Left renal pelvis (tissue), 4 donors: ENCODE measurements around the gene CDCA3. TPM values are rescaled to one million over a fixed set of nuclear protein-coding genes. Genes with fewer than 3 reads are reported as not detected.

Experiments
- DNase-seq, 4 donors: peaks; one replicate each; pipeline ENCODE4 v3.0.0-alpha.2; 2013; ENCODE audit warnings: low read depth in 4 of 4, low spot score in 3 of 4
- polyA plus RNA-seq, 4 donors: library from polyadenylated mRNA; unstranded; fragments of 120-200 nt; gene quantifications; one replicate each; pipeline ENCODE4 v1.2.1, GENCODE V29; 2013; ENCODE audit not compliant: insufficient read length in 4 of 4

Gene CDCA3
- polyA plus RNA-seq, 4 donors, result 26.1 to 31.9 (median 27.9) TPM

GRCh38 chr12:6855322-6855721 is 4.2 kb upstream of the CDCA3 start:
- DNase-seq, result no peak

- DNase-seq, result no peak
Observed at GRCh38 chr12:6854036-6854435, 3.0 kb upstream of the CDCA3 start.

GRCh38 chr12:6853626-6854025 is 2.5 kb upstream of the CDCA3 start:
- DNase-seq, result no peak

- no peak for DNase-seq
Observed at GRCh38 chr12:6852651-6853354, 1.7 kb upstream of the CDCA3 start.

DNA sequence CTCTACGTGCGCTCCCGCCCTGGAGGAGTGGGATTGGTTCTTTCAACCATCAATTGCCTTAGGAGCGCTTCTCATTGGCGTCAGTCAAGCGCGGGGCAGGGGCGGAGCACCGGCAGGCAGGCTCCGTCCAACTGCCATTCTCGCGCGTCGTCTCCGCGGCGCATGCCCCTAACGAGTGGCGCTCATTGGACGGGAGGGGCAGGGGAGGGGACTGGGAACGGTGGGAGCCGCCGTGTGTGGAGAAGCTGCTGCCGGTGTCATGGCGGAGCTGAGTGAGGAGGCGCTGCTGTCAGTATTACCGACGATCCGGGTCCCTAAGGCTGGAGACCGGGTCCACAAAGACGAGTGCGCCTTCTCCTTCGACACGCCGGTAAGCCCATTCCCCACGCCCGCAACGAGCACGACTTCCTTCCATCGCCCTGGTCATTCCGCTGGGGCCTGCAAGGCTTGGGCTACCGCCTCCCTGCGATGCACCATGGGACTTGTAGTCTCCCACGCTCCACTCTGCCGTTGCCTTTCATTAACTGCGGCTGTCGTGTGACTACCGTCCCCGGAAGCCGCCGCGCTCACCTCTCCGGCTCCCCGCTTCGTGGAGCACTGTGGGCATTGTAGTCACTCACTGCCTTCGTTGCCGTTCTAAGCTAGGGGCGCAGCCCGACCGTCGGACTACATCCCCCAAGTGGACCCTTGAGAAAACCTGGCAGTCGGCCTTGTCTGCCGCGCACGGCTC is 1.0 kb upstream of the CDCA3 start, which contains the start of gene USP5:
Gene USP5 (plus strand): TSS at position 230 of the 730 bp plus-strand sequence. CDS start 30 bp downstream, at position 260.
- DNase-seq, result peak; percentile 98 to 99 (median 99)

DNA sequence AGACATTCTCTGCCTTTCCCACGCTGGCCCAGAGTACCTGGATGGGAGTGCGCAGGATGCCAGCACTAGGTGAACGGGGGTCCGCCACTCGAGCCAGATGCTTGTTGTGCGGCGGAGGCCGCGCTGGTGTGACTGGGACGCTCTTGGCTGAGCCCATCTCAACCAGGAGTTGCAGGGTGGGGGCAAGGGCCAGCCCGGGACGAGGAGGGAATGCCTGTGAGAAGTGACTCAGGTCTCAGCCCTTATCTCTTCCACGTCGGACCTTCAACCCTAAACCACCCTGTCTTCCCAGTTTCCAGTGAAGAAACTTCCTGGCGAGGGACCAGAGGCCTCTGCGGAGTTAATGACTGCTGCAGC is 312 bp downstream of the CDCA3 start:
- DNase-seq, result no peak

- DNase-seq, result no peak
Observed at GRCh38 chr12:6849976-6850560, 1.0 kb downstream of the CDCA3 start.

DNA sequence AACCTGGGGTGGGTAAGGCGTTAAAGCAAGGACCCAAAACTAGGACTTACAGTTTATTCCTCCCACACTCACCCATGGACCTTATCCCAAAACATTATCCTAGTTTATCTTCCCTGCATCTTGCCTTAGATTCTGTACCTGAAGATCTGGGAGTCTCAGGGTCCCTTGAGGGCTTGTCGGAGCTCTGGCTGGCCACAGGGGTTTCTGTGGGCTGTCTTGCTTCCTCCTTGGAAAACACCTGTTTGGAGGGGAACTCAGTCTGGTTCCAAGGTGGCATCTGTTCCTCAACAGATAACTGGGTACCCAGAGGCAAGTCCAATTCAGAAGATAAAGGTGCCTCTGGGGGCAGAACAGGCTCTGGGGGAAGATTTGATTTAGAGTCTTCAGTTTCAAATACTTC is 1.7 kb downstream of the CDCA3 start:
- DNase-seq, result no peak

GRCh38 chr12:6847676-6848075 is 3.4 kb downstream of the CDCA3 start:
- DNase-seq, result no peak

GRCh38 chr12:6846316-6846869 is 4.7 kb downstream of the CDCA3 start:
- no peak for DNase-seq

- no peak for DNase-seq
Observed at GRCh38 chr12:6845395-6845794, 5.7 kb downstream of the CDCA3 start.

- DNase-seq, result no peak
Observed at GRCh38 chr12:6843118-6843902, 7.8 kb downstream of the CDCA3 start.

DNA sequence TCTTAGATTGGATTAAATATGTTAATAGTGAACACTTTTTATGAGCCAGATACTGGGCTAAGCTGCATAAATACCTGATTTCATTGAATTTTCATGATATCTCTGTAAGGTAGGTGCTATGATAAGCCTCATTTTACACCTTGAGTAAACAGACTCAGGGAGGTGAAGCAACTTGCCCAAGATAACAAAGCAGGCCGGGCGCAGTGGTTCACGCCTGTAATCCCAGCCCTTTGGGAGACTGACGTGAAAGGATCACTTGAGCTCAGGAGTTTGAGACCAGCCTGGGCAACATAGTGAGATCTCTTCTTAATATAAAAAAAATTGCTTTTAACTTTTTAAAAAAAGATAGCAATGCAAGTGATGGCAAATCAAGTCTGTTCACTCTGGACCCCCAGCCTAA is 9.0 kb downstream of the CDCA3 start:
- DNase-seq, result no peak

GRCh38 chr12:6840761-6841515 is 10.1 kb downstream of the CDCA3 start, which contains the start of gene GNB3:
GNB3 (plus strand) TSS chr12:6840925; CDS start chr12:6841288, 363 bp downstream.
- DNase-seq, result no peak

DNA sequence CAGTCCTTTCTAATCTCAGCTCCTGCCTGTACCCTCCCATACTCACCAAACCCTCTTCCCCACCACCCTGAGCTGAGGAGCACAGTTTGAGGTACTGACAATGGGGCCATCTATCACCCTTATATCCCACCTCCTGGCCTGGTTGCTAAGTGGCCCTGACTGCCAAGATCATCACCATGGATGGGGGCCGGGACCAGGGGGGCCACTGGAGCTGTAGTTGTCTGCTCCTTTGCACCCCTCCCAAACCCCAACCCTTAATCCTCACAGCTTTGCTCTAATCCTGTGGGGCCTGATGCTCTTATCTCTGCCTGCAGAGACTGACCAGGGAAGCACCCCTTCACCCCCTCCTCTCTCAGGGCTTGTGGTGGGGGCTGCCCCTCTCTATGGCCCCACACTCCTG is 10.8 kb downstream of the CDCA3 start:
- DNase-seq, result no peak

DNA sequence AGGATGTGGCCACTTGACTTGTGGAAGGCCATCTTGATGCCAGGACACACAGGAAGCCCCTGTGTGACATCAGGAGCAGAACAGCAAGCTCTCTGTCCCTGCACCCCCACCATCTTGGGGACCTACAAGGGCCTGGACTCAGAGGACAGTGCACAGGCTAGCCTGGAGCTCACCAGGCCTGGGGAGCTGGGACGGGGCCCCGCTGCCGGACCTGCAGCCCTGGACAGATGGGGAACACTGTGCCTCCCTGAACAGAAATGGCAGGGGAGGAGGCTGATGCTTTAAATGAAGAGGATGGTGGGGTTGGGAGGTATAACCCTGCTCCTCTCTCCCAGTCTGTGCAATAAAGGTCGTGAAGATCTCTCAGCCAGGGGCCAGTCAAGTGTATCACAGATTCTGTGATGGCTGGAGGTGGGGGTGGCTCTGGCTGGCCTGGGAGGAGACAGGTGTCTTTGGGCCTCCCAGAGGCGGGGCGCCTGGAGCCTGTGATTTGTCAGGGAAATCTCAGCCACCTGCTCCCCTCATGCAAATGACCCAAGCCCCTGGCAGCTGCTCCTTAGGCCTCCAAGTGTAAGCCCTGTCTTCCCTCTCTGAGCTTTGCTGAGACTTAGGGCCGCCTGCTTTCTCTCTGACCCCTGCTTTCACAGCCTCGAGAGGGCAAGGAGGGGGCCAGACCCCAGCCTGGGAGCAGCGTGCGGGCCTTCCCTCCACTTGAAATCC is 11.4 kb downstream of the CDCA3 start:
- no peak for DNase-seq

DNA sequence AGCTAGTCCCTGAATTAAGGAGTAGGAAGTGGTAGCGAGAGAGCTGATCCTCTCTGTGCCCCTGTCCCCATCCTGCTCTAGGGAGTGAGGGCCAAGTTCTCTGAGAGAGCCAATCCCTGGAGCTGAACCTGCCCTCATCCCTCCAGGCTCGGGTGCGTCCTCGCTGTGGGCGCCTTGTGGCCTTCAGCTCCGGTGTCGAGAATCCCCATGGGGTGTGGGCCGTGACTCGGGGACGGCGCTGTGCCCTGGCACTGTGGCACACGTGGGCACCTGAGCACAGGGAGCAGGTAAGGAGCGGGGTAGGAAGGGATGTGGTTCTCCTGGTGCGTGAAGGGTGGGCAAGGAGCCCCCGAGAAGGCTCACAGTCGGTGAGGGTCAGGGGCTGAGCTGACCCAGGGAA is 12.2 kb downstream of the CDCA3 start:
- DNase-seq, result no peak

DNA sequence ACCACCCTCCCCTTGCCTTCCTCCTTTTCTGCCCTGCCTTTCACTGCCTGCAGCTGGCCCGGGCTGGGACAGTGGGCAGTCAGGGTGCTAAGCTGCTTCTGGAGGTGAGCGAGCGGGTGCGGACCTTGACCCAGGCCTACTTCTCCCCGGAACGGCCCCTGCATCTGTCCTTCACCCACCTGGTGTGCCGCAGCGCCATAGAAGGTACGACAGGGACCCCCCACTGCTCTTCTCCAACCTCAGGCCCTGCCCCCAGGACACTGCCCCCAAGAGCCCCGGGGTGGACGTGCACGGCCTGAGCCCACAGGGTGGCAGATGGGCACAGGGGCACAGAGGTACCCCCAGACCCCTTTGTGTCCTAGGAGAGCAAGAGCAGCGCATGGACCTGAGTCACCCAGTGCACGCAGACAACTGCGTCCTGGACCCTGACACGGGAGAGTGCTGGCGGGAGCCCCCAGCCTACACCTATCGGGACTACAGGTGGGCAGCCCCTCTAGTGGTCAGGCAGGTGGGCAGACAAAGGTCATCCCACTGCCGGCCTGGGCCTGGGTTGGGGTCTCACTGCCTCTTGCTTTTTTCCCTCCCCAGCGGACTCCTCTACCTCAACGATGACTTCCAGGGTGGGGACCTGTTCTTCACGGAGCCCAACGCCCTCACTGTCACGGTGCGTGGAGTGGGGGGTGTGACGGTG is 13.6 kb downstream of the CDCA3 start:
- DNase-seq, result no peak

- no peak for DNase-seq
Observed at GRCh38 chr12:6836851-6837250, 14.2 kb downstream of the CDCA3 start.
